WTC11 (cell line): ENCODE results near the gene LINC01488. TPM values are rescaled to one million over a fixed set of nuclear protein-coding genes. Genes with fewer than 3 reads are reported as not detected.

Experiments
- ARID4B ChIP-seq: sonication (generic); formaldehyde crosslinking; IDR thresholded peaks from 2 replicates; pipeline ENCODE4 v1.8.0; 2023; ENCODE audit warnings: missing genetic modification reagents, mild to moderate bottlenecking, borderline replicate concordance
- E2F4 ChIP-seq: sonication (generic); formaldehyde crosslinking; IDR thresholded peaks from 2 replicates; pipeline ENCODE4 v1.8.1; 2022; ENCODE audit warnings: low read depth, mild to moderate bottlenecking, moderate library complexity, missing genetic modification reagents, borderline replicate concordance
- ESRRA ChIP-seq: sonication (generic); formaldehyde crosslinking; IDR thresholded peaks from 2 replicates; pipeline ENCODE4 v1.8.1; 2022; ENCODE audit warnings: mild to moderate bottlenecking, missing genetic modification reagents, borderline replicate concordance
- ETV6 ChIP-seq: sonication (generic); formaldehyde crosslinking; IDR thresholded peaks from 2 replicates; pipeline ENCODE4 v1.8.1; 2022; ENCODE audit warnings: mild to moderate bottlenecking, missing genetic modification reagents
- GABPB1 ChIP-seq: sonication (generic); formaldehyde crosslinking; IDR thresholded peaks from 2 replicates; pipeline ENCODE4 v1.8.1; 2023; ENCODE audit warnings: mild to moderate bottlenecking, missing genetic modification reagents
- GTF2I ChIP-seq: fragments of 250-450 bp; sonication (Bioruptor Pico); conservative IDR thresholded peaks from 2 replicates; pipeline ENCODE4 v1.4.0; 2021; ENCODE audit warnings: mild to moderate bottlenecking
- JAZF1 ChIP-seq: fragments of 250-450 bp; sonication (Bioruptor Pico); IDR thresholded peaks from 2 replicates; pipeline ENCODE4 v1.9.0; 2021; ENCODE audit warnings: moderate library complexity, mild to moderate bottlenecking, inconsistent platforms
- JUN ChIP-seq: sonication (generic); formaldehyde crosslinking; IDR thresholded peaks from 2 replicates; pipeline ENCODE4 v1.8.0; 2023; ENCODE audit warnings: mild to moderate bottlenecking, missing genetic modification reagents
- KAT7 ChIP-seq: sonication (generic); formaldehyde crosslinking; IDR thresholded peaks from 2 replicates; pipeline ENCODE4 v1.8.1; 2023; ENCODE audit warnings: missing genetic modification reagents, mild to moderate bottlenecking, borderline replicate concordance
- MXD4 ChIP-seq: fragments of 250-450 bp; sonication (Bioruptor Pico); IDR thresholded peaks from 2 replicates; pipeline ENCODE4 v1.8.0; 2021; ENCODE audit warnings: mild to moderate bottlenecking, moderate library complexity, borderline replicate concordance
- MYBL2 ChIP-seq: sonication (generic); formaldehyde crosslinking; IDR thresholded peaks from 2 replicates; pipeline ENCODE4 v1.8.1; 2023; ENCODE audit warnings: mild to moderate bottlenecking, moderate library complexity, missing genetic modification reagents
- NFATC4 ChIP-seq: fragments of 250-450 bp; sonication (Bioruptor Pico); IDR thresholded peaks from 2 replicates; pipeline ENCODE4 v1.9.0; 2021; ENCODE audit warnings: mild to moderate bottlenecking
- NFE2L1 ChIP-seq: sonication (generic); formaldehyde crosslinking; IDR thresholded peaks from 2 replicates; pipeline ENCODE4 v1.8.1; 2023; ENCODE audit warnings: missing genetic modification reagents
- OVOL2 ChIP-seq: fragments of 250-450 bp; sonication (Bioruptor Pico); IDR thresholded peaks from 2 replicates; pipeline ENCODE4 v1.9.0; 2021; ENCODE audit warnings: mild to moderate bottlenecking, borderline replicate concordance
- RORB ChIP-seq: fragments of 250-450 bp; sonication (Bioruptor Pico); IDR thresholded peaks from 2 replicates; pipeline ENCODE4 v1.9.0; 2021; ENCODE audit warnings: mild to moderate bottlenecking
- TCF7 ChIP-seq: sonication (generic); formaldehyde crosslinking; IDR thresholded peaks from 2 replicates; pipeline ENCODE4 v1.8.0; 2022; ENCODE audit warnings: mild to moderate bottlenecking, low read depth, missing genetic modification reagents, moderate library complexity
- TEAD1 ChIP-seq: sonication (generic); formaldehyde crosslinking; IDR thresholded peaks from 2 replicates; pipeline ENCODE4 v1.8.0; 2022; ENCODE audit warnings: mild to moderate bottlenecking, missing genetic modification reagents
- ZNF219 ChIP-seq: sonication (generic); formaldehyde crosslinking; IDR thresholded peaks from 2 replicates; pipeline ENCODE4 v1.8.0; 2023; ENCODE audit warnings: missing genetic modification reagents, mild to moderate bottlenecking, borderline replicate concordance
- ZNF232 ChIP-seq: sonication (generic); formaldehyde crosslinking; IDR thresholded peaks from 2 replicates; pipeline ENCODE4 v1.8.0; 2022; ENCODE audit warnings: mild to moderate bottlenecking, missing genetic modification reagents
- ZNF281 ChIP-seq: sonication (generic); formaldehyde crosslinking; IDR thresholded peaks from 2 replicates; pipeline ENCODE4 v1.8.0; 2023; ENCODE audit warnings: mild to moderate bottlenecking, missing genetic modification reagents
- ZNF423 ChIP-seq: fragments of 250-450 bp; sonication (Bioruptor Pico); IDR thresholded peaks from 2 replicates; pipeline ENCODE4 v2.1.2; 2022; ENCODE audit warnings: mild to moderate bottlenecking, moderate library complexity
- ZNF671 ChIP-seq: fragments of 250-450 bp; sonication (Bioruptor Pico); IDR thresholded peaks from 2 replicates; pipeline ENCODE4 v1.8.0; 2021; ENCODE audit warnings: mild to moderate bottlenecking
- total RNA-seq: library from RNA; stranded (reverse); gene quantifications from 3 replicates; pipeline ENCODE4 v1.2.3, GENCODE V29; 2021
- TF ChIP-seq, protein P1 (sequence below): sonication (generic); formaldehyde crosslinking; IDR thresholded peaks from 2 replicates; pipeline ENCODE4 v1.8.1; 2023; ENCODE audit warnings: mild to moderate bottlenecking, moderate library complexity, missing genetic modification reagents
- TF ChIP-seq, protein P2 (sequence below): sonication (generic); formaldehyde crosslinking; IDR thresholded peaks from 2 replicates; pipeline ENCODE4 v1.8.0; 2022; ENCODE audit warnings: missing genetic modification reagents
- TF ChIP-seq, protein P3 (sequence below): sonication (generic); formaldehyde crosslinking; IDR thresholded peaks from 2 replicates; pipeline ENCODE4 v1.8.1; 2023; ENCODE audit warnings: mild to moderate bottlenecking, missing genetic modification reagents

The LINC01488 gene
- total RNA-seq, 1 experiment from 2014 or later: not detected

GRCh38 chr11:69443138-69443967 lies 38.1 kb upstream of the LINC01488 start (continued):
- TF ChIP-seq ARID4B (CRISPR knock-in tag) (no peak), TCF7 (CRISPR knock-in tag) (no peak), RORB (no peak), ZNF671 (CRISPR knock-in tag) (no peak), ETV6 (peak; percentile 70; the same call in 1 of the 2 replicates), JUN (CRISPR knock-in tag) (no peak), ZNF423 (0 out of 2 replicates have a peak, but pooled peaks have one; percentile 7), NFE2L1 (no peak), ZNF281 (CRISPR knock-in tag) (peak; percentile 33; the same call in 1 of the 2 replicates), ESRRA (CRISPR knock-in tag) (no peak), ZNF219 (CRISPR knock-in tag) (no peak), MXD4 (CRISPR knock-in tag) (no peak), OVOL2 (no peak), ZNF232 (CRISPR knock-in tag) (no peak), E2F4 (no peak; the same call in 1 of the 2 replicates), GABPB1 (CRISPR knock-in tag) (no peak), MYBL2 (CRISPR knock-in tag) (no peak), TEAD1 (CRISPR knock-in tag) (peak; percentile 32), KAT7 (no peak), NFATC4 (no peak), GTF2I (no peak), JAZF1 (CRISPR knock-in tag) (no peak)
- TF ChIP-seq, protein P1, sequence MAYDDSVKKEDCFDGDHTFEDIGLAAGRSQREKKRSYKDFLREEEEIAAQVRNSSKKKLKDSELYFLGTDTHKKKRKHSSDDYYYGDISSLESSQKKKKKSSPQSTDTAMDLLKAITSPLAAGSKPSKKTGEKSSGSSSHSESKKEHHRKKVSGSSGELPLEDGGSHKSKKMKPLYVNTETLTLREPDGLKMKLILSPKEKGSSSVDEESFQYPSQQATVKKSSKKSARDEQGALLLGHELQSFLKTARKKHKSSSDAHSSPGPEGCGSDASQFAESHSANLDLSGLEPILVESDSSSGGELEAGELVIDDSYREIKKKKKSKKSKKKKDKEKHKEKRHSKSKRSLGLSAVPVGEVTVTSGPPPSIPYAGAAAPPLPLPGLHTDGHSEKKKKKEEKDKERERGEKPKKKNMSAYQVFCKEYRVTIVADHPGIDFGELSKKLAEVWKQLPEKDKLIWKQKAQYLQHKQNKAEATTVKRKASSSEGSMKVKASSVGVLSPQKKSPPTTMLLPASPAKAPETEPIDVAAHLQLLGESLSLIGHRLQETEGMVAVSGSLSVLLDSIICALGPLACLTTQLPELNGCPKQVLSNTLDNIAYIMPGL (CRISPR knock-in tag): no peak
- TF ChIP-seq, protein P2, sequence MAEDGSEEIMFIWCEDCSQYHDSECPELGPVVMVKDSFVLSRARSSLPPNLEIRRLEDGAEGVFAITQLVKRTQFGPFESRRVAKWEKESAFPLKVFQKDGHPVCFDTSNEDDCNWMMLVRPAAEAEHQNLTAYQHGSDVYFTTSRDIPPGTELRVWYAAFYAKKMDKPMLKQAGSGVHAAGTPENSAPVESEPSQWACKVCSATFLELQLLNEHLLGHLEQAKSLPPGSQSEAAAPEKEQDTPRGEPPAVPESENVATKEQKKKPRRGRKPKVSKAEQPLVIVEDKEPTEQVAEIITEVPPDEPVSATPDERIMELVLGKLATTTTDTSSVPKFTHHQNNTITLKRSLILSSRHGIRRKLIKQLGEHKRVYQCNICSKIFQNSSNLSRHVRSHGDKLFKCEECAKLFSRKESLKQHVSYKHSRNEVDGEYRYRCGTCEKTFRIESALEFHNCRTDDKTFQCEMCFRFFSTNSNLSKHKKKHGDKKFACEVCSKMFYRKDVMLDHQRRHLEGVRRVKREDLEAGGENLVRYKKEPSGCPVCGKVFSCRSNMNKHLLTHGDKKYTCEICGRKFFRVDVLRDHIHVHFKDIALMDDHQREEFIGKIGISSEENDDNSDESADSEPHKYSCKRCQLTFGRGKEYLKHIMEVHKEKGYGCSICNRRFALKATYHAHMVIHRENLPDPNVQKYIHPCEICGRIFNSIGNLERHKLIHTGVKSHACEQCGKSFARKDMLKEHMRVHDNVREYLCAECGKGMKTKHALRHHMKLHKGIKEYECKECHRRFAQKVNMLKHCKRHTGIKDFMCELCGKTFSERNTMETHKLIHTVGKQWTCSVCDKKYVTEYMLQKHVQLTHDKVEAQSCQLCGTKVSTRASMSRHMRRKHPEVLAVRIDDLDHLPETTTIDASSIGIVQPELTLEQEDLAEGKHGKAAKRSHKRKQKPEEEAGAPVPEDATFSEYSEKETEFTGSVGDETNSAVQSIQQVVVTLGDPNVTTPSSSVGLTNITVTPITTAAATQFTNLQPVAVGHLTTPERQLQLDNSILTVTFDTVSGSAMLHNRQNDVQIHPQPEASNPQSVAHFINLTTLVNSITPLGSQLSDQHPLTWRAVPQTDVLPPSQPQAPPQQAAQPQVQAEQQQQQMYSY: no peak
- TF ChIP-seq, protein P3, sequence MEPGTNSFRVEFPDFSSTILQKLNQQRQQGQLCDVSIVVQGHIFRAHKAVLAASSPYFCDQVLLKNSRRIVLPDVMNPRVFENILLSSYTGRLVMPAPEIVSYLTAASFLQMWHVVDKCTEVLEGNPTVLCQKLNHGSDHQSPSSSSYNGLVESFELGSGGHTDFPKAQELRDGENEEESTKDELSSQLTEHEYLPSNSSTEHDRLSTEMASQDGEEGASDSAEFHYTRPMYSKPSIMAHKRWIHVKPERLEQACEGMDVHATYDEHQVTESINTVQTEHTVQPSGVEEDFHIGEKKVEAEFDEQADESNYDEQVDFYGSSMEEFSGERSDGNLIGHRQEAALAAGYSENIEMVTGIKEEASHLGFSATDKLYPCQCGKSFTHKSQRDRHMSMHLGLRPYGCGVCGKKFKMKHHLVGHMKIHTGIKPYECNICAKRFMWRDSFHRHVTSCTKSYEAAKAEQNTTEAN (CRISPR knock-in tag): peak; percentile 53; the same call in 1 of the 2 replicates
